HG02763 (cell line): ENCODE measurements around the gene FBN1.

Source experiments
- ATAC-seq: cut with Tn5 transposase; IDR thresholded peaks from one replicate; pipeline ENCODE4 v1.9.1; 2021; ENCODE audit warnings: mild to moderate bottlenecking, moderate library complexity; ENCODE audit not compliant: unreplicated experiment

FBN1 gene

DNA sequence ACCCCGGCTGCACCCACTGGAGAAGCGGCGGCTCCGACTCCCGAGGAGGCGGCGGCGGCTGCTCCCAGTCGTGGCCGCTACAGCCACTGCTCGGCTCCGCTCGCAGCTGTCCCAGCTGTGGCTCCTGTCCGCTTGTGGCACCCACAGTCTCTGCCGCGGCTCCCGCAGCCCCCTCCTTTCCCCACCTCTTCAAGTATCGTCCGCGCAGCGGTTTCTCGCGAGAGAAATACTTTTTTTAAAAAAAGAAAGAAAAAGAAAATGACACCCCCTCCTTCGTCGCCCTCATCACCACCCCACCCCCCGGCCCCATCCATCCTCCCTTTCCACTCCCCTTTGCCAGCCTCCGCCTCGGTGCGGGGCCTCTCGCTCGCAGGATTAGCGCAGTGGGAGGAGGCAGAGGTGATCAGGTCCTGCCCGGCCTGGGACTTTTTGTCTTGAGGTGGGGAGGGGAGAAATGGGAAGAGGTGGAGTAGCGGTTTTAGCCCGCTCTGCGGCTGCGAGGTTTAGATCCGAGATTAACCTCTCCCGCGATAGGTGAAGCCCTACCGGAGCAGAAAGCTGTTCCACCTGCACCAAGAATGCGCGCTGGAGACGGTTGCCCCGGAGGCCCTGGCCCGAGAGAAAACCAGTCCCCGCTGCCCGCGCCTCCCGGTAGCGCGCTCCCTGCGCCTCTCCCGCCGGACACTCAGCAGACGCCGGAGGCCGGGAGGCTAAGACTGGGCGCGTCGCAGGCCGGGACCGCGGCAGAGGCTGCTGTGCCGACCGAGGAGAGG, at the start of gene FBN1:
Gene FBN1 (minus strand): TSS at position 152 of the 773 bp plus-strand sequence. CDS start 940 bp downstream, outside the sequence.
- ATAC-seq = peak; percentile 65

DNA sequence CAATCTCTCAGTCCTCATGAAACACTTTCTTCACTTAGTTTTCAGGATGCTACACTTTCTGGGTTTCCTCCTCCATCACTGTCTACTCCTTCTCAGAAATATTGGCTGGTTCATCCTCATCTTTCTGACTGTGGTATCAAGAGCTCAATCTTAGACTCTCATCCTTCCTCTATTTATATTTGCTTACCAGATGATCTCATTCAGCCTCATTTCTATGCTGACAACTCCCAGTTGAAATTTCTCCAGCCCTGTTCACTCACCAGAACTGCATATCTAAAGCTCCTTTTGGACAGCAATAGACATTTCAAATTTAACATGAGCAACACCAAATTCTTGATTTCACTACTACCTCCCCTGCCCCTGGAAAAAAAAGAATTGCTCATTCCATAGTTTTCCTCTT, 48.0 kb upstream of the FBN1 start:
- no peak for ATAC-seq

DNA sequence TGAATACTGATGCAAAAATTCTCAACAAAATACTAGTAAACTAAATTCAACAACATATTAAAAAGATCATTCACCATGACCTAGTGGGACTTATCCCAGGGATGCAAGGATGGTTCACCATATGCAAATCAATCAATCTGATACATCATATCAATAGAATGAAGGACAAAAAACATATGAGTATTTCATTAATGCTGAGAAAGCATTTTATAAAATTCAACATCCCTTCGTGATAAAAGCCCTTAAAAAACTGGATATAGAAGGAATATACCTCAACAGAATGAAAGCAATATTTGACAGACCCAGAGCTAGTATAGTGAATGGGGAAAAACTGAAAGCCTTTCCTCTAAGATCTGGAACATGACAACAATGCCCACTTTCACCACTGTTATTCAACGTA, 43.0 kb upstream of the FBN1 start:
- no peak for ATAC-seq

DNA sequence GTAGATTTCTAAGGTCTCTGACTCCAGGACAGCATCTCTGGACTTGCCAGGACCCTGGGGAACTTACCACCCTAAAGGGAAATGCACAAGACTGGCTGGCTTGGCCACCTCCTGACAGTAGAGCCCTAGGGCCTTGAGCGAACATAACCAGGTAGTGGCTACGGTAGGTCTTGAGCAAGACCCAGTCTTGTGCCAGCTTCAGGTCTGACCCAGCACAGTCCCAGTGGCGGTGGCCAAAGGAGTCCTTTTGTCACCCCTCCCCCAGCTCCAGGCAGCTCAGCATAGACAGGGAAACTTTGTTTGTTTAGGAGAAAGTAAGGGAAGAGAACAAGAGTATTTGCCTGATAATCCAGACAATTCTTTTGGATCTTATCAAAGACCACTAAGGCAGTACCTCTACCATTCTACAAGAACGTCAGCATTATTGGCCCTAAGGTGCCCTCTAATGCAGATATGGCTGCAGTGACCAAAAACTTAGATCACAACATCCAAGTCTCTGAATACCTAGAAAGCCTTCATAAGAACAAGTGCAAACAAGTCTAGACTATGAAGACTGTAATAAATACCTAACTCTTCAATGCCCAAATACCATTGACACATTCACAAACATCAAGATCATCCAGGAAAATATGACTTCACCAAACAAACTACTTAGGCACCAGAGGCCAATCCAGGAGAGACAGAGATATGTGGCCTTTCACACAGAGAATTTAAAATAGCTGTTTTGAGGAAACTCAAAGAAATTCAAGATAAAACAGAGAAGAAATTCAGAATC, 38.7 kb upstream of the FBN1 start:
- ATAC-seq = no peak

DNA sequence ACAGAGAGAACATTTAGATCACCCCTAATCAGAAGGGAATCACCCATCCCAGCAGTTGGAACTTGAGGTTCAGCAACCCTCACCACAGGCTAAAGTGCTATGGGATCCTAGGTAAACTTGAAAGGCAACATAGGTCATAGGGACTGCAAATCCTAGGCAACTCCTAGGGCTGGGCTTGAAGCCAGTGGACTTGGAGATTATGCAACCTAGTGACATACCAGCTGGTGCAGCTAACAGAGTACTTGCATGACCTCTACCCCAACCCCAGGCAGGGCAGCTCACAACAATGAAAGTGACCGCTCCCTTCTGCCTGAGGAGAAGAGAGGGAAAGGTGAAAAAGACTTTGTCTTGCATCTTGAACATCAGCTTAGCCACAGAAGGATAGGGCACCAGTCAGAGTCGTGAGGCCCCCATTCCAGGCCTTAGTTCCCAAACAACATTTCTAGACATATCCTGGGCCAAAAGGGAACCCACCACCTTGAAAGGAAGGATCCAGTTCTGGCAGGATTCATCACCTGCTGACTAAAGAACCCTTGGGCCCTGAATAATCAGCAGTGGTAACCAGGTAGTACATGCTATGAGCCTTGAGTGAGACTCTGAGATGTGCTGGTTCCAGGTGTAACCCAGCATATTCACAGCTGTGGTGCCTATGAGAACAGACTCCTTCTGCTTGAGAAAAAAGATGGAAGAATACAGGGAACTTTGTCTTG, 37.6 kb upstream of the FBN1 start:
- no peak for ATAC-seq

DNA sequence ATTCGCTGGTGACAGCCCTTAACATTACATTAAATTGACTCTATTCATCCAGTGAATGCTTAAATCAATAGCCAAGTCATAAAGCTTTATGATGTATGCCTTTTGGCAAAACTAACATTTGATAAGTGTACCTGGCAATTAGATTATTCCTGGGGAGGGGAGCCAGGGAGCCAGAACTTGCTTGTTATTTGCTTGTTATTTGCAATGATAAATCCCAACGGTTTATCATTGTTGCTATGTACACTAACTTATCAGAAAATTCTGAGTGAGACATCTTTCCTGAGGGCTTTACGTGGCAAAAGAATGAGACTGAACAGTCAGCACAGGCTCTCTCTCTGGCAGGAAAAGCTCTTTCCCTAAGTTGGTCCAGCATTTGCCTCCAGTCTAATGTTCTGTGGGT, 35.8 kb upstream of the FBN1 start:
- ATAC-seq = no peak

DNA sequence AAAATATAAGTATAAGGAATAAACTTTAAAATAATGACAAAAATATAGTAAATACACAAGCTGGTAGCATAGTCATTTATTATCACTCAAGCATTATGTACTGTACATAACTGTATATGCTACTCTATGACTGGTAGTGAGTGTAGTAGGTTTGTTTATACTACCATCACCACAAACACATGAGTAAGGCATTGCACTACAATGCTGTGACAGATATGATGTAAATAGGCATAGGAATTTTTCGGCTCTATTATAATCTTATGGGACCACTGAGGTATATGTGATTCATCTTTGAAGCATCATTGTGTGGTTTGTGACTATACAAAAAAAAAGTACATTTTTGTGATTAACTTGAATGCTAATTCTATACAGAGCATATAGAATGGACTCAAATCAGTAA, 35.3 kb upstream of the FBN1 start:
- no peak for ATAC-seq

DNA sequence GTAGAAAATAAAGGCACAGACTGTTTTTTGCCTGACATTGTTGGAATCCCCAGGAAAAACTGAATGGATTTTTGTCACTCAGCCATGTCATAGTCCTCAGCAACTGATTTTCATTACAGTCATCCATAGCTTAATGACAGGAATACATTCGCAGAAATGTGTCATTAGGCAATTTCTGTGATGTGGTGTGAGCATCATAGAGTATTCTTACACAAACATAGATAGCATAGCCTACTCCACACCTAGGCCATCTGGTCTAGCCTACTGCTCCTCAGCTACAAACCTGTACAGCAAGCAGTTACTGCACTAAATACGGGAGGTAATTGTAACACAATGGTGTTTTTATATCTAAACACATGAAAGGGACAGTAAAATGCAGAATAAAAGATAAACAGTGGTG, 34.4 kb upstream of the FBN1 start:
- ATAC-seq = no peak

DNA sequence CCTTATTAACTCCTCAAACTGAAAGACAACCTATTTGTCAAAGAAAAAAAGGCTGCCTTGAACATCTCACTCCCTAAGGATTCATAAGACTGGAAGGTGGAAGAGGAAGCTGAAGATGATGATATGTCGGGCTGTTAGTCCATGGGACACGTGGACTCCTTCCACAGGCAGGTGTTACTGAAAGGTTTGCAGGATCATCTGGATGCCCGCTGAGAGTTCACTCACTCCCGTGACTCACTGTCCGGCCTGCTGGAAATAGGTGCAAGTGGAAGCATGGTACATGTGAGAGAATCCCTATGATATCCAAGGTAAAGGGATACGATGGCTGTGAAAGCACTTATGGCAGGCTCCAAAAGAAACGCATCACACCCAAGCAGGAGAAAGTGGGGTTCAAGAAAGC, 33.3 kb upstream of the FBN1 start:
- ATAC-seq = no peak

DNA sequence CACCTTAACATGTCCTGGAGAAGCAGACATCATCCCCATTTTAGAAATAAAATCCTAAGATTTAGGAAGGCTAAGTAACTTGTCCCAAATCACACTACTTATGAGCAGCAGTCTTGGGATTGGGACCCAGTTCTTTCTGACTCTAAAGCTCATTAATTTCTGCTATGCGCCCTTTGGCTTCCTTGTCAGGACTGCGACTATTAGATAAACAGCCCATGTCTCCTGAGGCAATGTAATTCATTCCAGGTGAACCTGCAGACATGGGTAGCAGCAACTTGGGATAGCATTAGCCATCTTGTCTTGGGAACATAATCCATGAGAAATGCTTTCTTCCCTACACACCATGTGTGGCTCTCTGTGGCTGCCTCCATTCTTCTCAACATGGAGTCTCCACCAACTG, 32.3 kb upstream of the FBN1 start:
- ATAC-seq = no peak

DNA sequence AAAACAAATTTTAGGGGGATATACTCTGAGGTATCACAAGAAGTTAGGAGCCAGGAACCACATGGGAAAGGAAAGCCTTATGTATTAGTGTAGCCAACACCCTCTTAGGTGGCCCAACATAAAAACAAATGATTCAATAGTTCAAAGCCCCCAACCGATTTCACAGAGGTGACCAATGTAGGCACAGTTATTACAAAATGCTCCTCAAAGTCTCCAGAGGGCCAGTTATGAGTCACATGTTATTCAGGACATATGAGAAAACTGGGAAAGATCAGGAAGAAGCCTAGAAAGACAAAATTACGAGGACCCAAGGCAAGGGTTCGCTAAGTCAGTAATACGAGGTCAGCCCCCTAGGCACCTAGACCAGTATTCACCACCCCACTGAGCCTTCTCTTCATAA, 29.9 kb upstream of the FBN1 start:
- ATAC-seq = no peak

DNA sequence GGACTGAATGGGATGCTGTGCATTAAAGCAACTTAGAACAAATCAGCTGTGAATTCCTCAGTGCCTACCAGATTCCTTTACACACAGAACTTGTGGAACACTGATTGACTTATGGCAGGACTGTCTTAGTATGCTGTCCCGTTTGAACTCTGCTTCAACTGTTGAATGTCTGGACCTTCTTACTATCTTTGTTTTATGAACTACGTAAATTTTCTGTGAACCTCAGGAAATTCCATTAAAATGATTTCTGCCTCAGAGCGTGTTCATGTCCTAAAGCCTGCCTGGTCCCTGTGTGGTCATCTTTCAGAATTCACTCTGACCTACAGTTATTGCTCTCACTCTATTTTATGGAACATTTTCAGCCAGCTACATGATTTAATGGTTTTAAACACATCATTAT, 29.4 kb upstream of the FBN1 start:
- no peak for ATAC-seq

DNA sequence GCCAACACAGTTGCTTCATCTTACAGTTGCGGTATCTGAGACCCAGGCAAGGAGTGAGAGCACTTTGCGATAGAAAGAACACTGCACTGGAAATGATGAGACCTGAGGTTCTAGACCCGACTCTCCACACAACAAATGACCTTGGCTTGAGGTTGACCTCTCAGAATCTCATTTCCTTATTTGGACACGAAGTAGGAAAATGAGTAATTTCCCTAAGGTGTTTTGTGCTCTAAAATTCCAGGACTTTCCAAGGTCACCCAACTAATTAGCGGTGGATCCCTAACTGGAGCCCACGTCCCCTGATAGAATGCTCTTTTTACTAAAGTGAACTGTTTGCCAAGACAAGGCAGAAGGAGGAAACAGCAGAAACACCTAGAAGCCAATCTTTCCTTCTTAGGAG, 26.7 kb upstream of the FBN1 start:
- ATAC-seq = no peak

DNA sequence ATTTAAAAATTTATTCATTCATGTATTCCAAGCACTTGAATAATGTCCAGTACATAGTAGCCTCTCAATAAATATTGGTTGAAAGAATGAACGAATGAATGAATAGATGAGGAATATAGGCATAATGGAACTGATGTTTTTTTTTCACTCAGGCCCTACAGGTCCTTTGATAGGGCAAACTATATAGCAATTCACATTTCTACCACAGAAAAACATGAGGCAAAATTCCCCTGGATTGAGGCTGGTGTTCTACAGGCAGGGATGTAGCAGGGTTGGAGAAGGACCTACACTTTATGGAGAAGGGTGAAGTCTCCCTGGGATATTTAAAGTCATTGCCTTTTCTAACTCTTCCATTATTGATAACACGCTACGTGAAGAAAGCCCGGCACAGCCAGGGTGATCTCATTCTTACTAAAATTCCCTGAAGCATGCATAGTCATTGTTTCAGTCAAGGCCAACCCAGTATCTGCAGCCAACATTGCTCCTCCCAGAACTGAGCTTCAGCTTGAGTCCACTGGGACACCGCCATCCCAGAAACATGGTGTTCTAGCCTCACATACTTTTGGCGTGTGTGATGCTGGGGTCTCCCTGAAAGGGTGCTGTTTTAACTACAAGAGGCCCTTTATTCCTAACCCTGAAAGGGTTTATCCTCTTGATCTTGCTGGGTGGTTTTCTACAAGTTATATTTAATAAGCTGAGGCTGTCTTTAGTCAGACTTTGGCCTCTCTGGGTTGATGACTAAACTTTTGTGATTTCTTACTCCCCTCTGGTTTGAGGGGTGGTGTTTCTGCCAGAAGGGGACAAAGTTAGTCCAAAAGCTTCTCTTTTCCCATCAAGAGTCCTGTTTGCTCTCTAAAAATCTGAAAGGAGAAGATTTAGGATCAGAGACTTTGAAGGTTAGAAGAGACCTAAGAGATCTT, 25.9 kb upstream of the FBN1 start:
- ATAC-seq = no peak

DNA sequence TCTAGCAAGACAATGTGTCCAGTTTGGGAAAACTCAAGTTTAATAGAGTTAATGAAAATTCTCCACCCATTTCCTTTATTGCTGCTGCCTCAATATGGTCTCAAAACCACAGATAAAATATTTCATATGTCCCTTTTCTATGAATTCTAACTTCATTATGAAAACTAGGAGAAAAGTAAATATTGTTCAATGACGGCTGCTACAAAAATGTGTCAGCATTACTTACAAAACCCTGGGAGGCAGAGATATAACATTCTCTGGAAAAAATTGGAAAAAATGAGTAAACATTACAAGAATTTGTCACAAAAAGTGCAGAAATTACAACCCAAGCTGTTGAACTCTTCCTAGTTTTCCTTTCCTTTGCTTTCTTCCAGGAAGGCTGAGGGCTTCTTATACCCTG, 22.2 kb upstream of the FBN1 start:
- no peak for ATAC-seq

DNA sequence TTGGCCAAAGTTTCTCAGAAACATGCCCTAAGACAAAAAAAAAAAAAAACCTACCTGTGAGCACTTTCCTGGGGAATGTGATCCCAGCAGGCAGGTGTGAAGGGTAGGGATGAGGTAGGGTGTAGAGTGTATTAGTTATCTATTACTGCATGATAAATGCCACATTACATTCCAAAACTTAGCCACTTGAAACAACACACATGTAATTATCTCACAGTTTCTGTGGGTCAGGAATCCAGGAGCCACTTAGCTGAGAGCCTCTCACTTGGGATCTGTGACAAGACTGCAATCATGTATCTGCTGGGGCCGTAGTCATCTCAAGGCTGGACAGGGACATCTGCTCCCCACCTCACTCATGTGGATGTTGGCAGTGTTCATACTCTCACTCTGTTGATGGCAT, 18.9 kb upstream of the FBN1 start:
- ATAC-seq = no peak

DNA sequence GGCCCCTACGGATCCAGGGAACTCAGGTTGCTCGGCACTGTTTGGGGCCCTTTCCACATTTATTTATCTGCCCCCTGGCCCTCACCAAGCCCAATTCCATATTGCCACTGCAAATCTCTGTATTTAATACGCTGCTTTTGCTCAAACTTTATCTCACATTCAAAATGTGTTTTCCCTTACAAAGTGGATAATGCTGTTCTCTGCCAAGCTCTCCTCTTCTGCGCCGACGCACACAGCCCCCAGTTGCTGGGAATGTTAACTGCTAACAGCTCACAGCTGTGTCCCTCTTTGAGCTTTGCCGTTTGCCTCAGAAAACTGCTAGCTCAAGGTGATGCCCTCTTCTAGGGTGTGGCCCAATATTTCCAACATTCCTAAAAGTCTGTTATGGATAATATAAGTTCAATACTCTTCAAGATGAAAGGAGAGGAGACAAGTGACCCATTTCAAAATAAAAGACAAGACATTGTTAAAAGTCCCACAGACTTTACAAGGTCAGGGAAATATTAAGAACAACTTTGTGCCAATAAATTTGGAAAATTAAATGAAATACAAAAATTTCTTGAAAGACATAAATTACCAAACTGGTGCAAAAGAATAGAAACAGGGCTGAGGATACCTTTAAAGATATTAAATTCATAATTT, 12.6 kb upstream of the FBN1 start:
- ATAC-seq = no peak

DNA sequence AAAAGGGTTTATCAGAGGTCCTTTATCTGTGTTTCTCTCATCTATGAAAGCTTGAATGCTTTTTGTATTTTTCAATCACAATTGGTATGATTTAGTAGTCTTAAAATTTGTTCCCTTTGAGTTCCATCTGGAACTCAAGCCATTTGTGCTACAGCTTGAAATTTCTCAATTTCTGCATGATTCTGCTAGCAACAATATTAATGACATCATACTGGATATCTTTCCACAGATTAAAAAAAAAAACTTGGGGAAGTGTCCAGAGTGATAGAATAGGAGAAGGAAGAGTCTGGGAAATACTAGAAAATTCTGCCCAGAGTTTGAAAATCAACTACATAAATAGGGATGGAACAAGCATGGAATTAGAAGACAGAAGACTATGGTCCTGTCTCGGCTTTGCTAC, 9.3 kb upstream of the FBN1 start:
- no peak for ATAC-seq

DNA sequence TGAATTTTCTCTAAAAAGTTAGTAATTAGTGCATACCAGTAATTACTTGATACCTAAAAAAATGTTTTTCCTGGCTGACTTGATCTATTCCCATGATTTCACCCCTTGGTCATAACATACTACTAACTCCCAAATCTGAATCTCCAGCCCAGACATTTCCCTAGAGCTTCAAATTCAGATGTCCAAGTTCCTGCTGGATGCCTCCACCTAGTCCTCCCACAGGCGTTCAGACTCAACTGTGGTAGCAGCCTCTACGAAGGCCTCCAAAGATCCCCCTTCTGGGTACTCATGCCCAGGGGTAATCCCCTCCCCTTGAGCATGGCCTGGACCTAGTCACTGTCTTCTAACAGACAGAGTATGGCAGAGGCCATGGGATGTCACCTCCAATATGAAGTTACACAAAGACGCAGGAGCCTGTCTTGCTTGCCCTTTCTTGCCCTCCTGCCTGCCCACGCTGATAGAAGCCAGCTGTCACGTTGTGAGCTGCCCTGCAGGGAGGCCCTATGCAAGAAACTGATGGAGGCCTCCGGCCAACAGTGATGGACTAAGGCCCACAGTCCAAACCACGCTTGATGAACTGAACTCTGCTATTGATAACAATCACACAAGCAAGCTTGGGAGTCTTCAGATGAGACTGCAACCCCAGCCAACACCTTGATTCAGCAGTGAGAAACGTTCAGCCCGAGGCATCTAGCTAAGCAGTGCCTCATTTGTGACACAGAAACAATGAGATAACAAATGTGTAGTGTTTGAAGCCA, 8.6 kb upstream of the FBN1 start:
- no peak for ATAC-seq

DNA sequence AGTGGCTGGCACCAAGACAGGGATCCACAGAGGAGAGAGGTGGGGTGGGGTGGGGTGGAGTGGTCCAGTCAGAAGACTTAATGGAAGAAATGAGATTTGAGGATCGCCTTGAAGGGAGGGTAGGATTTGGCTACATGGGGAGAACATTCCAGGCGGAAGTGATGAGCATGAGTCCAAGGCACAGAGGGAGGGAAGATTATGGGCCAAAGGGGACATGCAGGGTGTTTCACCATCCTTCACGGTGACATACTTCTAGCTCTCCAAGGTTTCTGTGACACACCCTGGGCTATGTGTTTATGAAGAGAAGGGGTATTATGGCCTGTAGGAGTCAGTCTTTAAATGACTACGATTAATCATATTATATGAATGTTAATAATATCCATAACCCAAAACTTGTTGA, 7.7 kb upstream of the FBN1 start:
- ATAC-seq = no peak
